Mesodermal cell (in vitro differentiated cells): Measurements from ENCODE around the gene SPATA16.
A peak's percentile ranks its signal among the peaks of the same experiment; 100 is the strongest.

Source experiments
- H3K27ac ChIP-seq: 2 replicates; pipeline ENCODE4 v1.7.0; 2013; ENCODE audit warnings: mild to moderate bottlenecking, low read depth, low read length, moderate library complexity; ENCODE audit not compliant: severe bottlenecking
- H3K36me3 ChIP-seq: 2 replicates; pipeline ENCODE4 v1.7.1; 2013; ENCODE audit warnings: mild to moderate bottlenecking, low read length, moderate library complexity; ENCODE audit not compliant: control insufficient read depth, insufficient read depth
- H3K4me1 ChIP-seq: one replicate; pipeline ENCODE4 v1.7.1; 2013; ENCODE audit warnings: mild to moderate bottlenecking, low read length; ENCODE audit not compliant: insufficient read depth, control insufficient read depth, poor library complexity, severe bottlenecking
- H3K4me3 ChIP-seq: 2 replicates; pipeline ENCODE4 v1.7.0; 2013; ENCODE audit warnings: low read length, control low read depth, mild to moderate bottlenecking; ENCODE audit not compliant: insufficient read depth, poor library complexity, severe bottlenecking; ENCODE audit errors: extremely low read depth
- H3K9me3 ChIP-seq: 2 replicates; pipeline ENCODE4 v1.7.1; 2013; ENCODE audit warnings: mild to moderate bottlenecking, low read length, moderate library complexity; ENCODE audit not compliant: control insufficient read depth
- WGBS, 2 experiments: methylation state at CpG; one replicate each; pipeline ENCODE4 v1.1.5; 2013; ENCODE audit warnings: missing lambda C conversion rate in 2 of 2; ENCODE audit not compliant: insufficient coverage in 2 of 2; 5-methylcytosine and 5-hydroxymethylcytosine counted together

The SPATA16 gene

DNA sequence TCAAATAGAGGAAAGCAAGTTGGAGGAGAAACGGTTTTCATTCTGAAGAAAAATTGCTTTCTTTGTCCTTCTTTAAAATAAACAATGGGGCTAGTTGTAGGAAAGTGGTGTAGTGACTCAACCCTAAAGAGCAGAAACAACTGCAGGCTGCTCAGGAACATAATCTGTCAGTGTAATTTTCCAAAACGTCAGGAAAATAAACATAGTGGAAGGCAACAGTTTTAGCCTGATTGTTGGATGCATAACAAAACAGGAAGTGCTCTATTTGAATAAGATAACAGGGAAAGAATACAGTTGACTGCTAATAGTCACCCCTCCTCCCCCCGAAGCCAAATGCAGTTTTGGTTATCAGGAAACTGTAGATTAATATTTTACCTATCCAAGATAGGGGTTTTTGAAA, 222.9 kb downstream of the SPATA16 start:
- Histone ChIP-seq H3K9me3 (no peaks in the 10 kb centered on the region), H3K36me3 (no peaks in the 10 kb centered on the region), H3K27ac (peak overlapping the region; percentile 80), H3K4me1 (peaks cover 39% of the 10 kb centered on the region), H3K4me3 (no peak overlapping the region)
- 0 to 40% methylated on average over 1 of the region's 3 CpGs for WGBS, 2 experiments

DNA sequence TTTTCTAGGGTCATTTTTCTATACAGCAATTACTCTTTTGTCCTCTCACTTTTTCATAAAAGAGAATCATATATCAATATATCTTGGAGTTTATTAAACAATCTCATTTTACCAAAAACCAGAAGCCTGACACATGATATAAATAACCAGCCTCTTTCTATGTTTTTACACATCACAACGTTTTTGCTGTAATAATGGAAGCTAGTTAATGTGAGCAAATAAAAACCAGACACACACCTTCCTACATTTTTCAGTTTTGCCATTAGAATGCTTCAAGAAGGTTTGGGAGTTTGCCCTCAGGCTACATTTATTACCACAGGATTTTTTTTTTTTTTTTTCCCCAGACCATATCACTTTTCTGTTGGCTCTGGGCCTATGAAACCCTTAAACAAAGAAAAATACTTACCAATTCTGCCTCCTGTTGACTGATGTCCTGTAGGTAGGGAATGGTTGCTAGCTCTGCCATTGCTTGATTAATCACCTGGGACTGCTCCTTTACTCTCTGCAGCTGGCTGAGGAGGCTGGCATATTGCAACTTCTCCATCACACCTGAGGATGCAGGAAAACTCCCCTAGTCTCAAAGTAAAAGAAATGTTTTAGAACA, 225.0 kb downstream of the SPATA16 start:
- no peaks in the 10 kb centered on the region for H3K36me3 ChIP-seq
- WGBS, 2 experiments, result no CpG with 5 or more reads among the region's 1 CpG
- no peaks in the 10 kb centered on the region for H3K9me3 ChIP-seq
- H3K4me1 ChIP-seq, result peaks cover 39% of the 10 kb centered on the region
- no peak overlapping the region for H3K4me3 ChIP-seq
- no peak overlapping the region for H3K27ac ChIP-seq

- Histone ChIP-seq H3K4me3 (no peak overlapping the region), H3K4me1 (peaks cover 39% of the 10 kb centered on the region), H3K27ac (no peak overlapping the region), H3K9me3 (no peaks in the 10 kb centered on the region), H3K36me3 (no peaks in the 10 kb centered on the region)
- WGBS, 2 experiments, result no CpG with 5 or more reads among the region's 1 CpG
These were observed 226.2 kb downstream of the SPATA16 start for GRCh38 chr3:172914854-172915253.

DNA sequence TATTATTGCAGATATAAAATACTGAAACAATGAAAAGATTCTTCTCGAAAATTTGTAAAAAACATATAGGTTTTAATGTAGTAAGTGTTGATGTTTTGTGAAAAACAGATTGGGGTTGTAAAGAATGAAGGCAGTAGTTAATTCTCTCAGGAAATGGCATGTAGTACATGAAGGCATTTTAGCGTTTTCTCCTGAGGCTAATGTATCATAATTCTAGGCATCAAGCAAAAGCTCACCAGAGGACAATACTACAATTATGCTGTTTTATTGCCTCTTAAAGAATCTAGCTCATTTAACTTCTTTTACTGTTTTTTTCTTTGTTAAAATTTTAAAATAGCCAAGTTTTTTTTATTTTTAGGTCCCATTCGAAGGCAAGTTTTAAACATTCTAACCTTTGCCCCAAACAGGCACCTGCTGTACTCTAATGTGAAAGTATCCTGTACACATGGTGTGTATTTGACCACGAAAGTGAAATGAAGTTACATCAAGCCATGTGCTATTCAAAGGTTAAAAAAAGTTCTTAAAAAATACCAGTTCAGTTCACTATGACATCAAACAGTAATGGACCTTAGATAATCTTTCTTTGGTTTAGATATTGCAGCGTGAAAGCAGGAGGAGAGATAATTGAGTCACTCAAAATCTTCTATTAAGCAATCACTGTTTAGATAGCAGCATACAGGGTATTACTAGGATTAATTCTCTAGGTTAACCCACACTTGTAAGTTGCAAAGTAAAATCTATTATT, 227.0 kb downstream of the SPATA16 start:
- H3K4me1 ChIP-seq, result peaks cover 39% of the 10 kb centered on the region
- no peaks in the 10 kb centered on the region for H3K9me3 ChIP-seq
- no peaks in the 10 kb centered on the region for H3K36me3 ChIP-seq
- H3K27ac ChIP-seq, result no peak overlapping the region
- WGBS, 2 experiments, result 85 to 92% methylated on average over 2 of the region's 5 CpGs
- no peak overlapping the region for H3K4me3 ChIP-seq

DNA sequence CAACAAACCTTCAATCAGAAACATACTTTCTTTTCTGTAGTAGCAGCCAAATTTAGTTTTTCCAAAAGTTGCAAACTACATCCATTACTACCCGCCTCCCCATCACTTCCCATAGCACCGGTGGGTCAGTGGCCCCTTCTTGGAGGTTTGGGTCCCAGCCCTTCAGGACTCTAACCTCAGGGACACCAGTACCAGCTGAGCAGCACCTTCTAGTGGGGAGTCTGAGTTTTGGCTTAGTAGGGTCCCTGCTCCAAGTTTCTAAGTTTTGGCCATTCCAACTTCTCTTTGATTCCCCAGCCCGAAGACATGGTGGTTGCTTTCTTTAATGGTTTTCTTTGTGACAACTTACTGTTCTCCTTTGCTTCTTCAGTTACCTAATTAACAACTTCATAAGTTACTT, 229.9 kb downstream of the SPATA16 start:
- H3K9me3 ChIP-seq, result no peaks in the 10 kb centered on the region
- WGBS, 2 experiments, result 100% methylated on average over 1 of the region's 3 CpGs; no CpG with 5 or more reads in 1 of the 2 experiments
- H3K4me3 ChIP-seq, result no peak overlapping the region
- H3K27ac ChIP-seq, result no peak overlapping the region
- H3K4me1 ChIP-seq, result peaks cover 16% of the 10 kb centered on the region
- no peaks in the 10 kb centered on the region for H3K36me3 ChIP-seq

DNA sequence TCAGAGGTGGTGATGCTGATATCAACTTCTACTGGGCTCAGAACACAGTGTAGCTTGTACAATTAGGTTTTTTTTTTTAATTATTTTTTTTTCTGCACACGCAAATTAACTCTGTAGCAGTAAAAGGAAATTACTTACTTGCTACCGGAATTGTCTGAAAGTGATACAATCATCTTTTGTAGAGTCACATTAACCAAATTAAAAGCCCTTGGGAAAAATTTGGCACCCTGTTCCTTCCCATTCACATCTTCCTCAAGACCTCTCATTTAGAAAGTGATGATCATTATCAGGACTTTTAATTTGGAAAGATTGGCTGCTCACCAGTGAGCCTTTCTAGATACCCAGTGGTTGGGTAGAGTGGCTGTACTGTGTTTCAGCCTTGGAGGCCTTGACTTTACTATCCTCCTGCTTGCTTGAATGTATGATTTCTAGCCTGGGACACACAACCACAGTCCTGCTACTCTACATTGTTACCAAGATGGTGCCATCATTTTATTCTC, 232.2 kb downstream of the SPATA16 start:
- H3K27ac ChIP-seq, result no peak overlapping the region
- no CpG with 5 or more reads among the region's 2 CpGs for WGBS, 2 experiments

GRCh38 chr3:172905451-172905850, 235.6 kb downstream of the SPATA16 start:
- Histone ChIP-seq H3K27ac (no peak overlapping the region), H3K36me3 (no peaks in the 10 kb centered on the region), H3K4me1 (peaks cover 5% of the 10 kb centered on the region), H3K9me3 (no peaks in the 10 kb centered on the region), H3K4me3 (no peak overlapping the region)
- 80% methylated on average over 1 of the region's 1 CpG; no CpG with 5 or more reads in 1 of the 2 experiments for WGBS, 2 experiments

More for the DNA sequence above, 232.2 kb downstream of the SPATA16 start:
- Histone ChIP-seq H3K9me3 (no peaks in the 10 kb centered on the region), H3K4me3 (no peak overlapping the region), H3K36me3 (no peaks in the 10 kb centered on the region), H3K4me1 (peaks cover 5% of the 10 kb centered on the region)

GRCh38 chr3:172904711-172905373, 236.2 kb downstream of the SPATA16 start:
- no peaks in the 10 kb centered on the region for H3K9me3 ChIP-seq
- 65 to 75% methylated on average over 5 to 6 of the region's 9 CpGs for WGBS, 2 experiments
- peaks cover 5% of the 10 kb centered on the region for H3K4me1 ChIP-seq
- no peak overlapping the region for H3K4me3 ChIP-seq
- H3K36me3 ChIP-seq, result no peaks in the 10 kb centered on the region
- H3K27ac ChIP-seq, result no peak overlapping the region

GRCh38 chr3:172903642-172904320, 237.3 kb downstream of the SPATA16 start:
- no peaks in the 10 kb centered on the region for H3K9me3 ChIP-seq
- no peaks in the 10 kb centered on the region for H3K36me3 ChIP-seq
- WGBS, 2 experiments, result 85 to 100% methylated on average over 2 of the region's 3 CpGs
- no peak overlapping the region for H3K4me3 ChIP-seq
- H3K27ac ChIP-seq, result no peak overlapping the region
- peaks cover 5% of the 10 kb centered on the region for H3K4me1 ChIP-seq

GRCh38 chr3:172892158-172892557, 248.9 kb downstream of the SPATA16 start:
- Histone ChIP-seq H3K9me3 (peaks cover 4% of the 10 kb centered on the region), H3K4me3 (no peak overlapping the region), H3K27ac (no peak overlapping the region), H3K4me1 (no peaks in the 10 kb centered on the region), H3K36me3 (no peaks in the 10 kb centered on the region)
- 80% methylated on average over 1 of the region's 2 CpGs; no CpG with 5 or more reads in 1 of the 2 experiments for WGBS, 2 experiments
